Measurements from ENCODE around the gene LDLR. TPM values are rescaled to one million over a fixed set of nuclear protein-coding genes. Genes with fewer than 3 reads are reported as not detected.
"Not testable (repeated sequence)": the region's sequence is repeated elsewhere in the genome, so short reads cannot be mapped to it uniquely, and the experiment has no call there.

Gene LDLR
- total RNA-seq, 1 experiment from 2014 or later, result 127 TPM

DNA sequence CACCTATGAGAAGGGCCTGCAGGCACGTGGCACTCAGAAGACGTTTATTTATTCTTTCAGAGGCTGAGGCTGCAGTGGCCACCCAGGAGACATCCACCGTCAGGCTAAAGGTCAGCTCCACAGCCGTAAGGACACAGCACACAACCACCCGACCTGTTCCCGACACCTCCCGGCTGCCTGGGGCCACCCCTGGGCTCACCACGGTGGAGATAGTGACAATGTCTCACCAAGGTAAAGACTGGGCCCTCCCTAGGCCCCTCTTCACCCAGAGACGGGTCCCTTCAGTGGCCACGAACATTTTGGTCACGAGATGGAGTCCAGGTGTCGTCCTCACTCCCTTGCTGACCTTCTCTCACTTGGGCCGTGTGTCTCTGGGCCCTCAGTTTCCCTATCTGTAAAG, 33.9 kb downstream of the LDLR start:
- DNase-seq (ENCODE audit: unreplicated experiment), result no peak
- Mint-ChIP-seq H3K27ac (ENCODE audit: low read depth, unreplicated experiment) (no peak overlapping the region), H3K36me3 (ENCODE audit: insufficient read depth, unreplicated experiment) (peaks cover 100% of the 10 kb centered on the region), H3K4me3 (ENCODE audit: unreplicated experiment) (no peak overlapping the region), H3K27me3 (ENCODE audit: insufficient read depth, unreplicated experiment) (no peaks in the 10 kb centered on the region), H3K9me3 (ENCODE audit: unreplicated experiment) (no peaks in the 10 kb centered on the region), H3K4me1 (ENCODE audit: insufficient read depth, unreplicated experiment) (no peaks in the 10 kb centered on the region)
- POLR2A ChIA-PET, result interaction anchor here (0.6 kb wide), 1 partner anchor 164 kb away, joined by 3 read pairs; no protein-coding TSS in a partner anchor
- no TSS peak for BruUV-seq (replicated peaks)
- TF ChIP-seq, protein P1, sequence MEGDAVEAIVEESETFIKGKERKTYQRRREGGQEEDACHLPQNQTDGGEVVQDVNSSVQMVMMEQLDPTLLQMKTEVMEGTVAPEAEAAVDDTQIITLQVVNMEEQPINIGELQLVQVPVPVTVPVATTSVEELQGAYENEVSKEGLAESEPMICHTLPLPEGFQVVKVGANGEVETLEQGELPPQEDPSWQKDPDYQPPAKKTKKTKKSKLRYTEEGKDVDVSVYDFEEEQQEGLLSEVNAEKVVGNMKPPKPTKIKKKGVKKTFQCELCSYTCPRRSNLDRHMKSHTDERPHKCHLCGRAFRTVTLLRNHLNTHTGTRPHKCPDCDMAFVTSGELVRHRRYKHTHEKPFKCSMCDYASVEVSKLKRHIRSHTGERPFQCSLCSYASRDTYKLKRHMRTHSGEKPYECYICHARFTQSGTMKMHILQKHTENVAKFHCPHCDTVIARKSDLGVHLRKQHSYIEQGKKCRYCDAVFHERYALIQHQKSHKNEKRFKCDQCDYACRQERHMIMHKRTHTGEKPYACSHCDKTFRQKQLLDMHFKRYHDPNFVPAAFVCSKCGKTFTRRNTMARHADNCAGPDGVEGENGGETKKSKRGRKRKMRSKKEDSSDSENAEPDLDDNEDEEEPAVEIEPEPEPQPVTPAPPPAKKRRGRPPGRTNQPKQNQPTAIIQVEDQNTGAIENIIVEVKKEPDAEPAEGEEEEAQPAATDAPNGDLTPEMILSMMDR (IDR thresholded peaks at IDR 0.05; ENCODE audit: unreplicated experiment), result no peak
- CTCF ChIA-PET, result interaction anchor here (0.6 to 0.7 kb wide), 3 partner anchors 176 to 1268 kb away, joined by 4 to 5 read pairs (median 4); no protein-coding TSS in a partner anchor
- intact Hi-C loops (cut with micrococcal nuclease), result no loop called here

DNA sequence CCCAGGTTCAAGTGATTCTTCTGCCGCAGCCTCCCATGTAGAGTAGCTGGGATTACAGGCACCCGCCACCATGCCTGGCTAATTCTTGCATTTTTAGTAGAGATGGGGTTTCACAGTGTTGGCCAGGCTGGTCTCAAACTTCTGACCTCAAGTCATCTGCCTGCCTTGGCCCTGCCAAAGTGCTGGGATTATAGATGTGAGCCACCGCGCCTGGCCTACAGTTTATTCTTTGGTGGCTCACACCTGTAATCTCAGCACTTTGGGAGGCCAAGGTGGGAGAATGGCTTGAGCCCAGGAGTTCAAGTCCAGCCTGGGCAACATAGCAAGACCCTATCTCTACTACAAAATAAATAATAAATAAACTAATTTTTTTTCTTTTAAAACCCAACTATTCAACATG, 34.9 kb downstream of the LDLR start:
- H3K9me3 Mint-ChIP-seq (ENCODE audit: unreplicated experiment); BruUV-seq (replicated peaks); DNase-seq (ENCODE audit: unreplicated experiment); H3K27ac Mint-ChIP-seq (ENCODE audit: low read depth, unreplicated experiment); H3K4me3 Mint-ChIP-seq (ENCODE audit: unreplicated experiment); H3K4me1 Mint-ChIP-seq (ENCODE audit: insufficient read depth, unreplicated experiment); intact Hi-C loops (cut with micrococcal nuclease); POLR2A ChIA-PET; H3K27me3 Mint-ChIP-seq (ENCODE audit: insufficient read depth, unreplicated experiment): not testable (repeated sequence)
- peaks cover 100% of the 10 kb centered on the region for H3K36me3 Mint-ChIP-seq (ENCODE audit: insufficient read depth, unreplicated experiment)
- CTCF ChIA-PET, result interaction anchor here (0.7 to 3.3 kb wide), 3 partner anchors 14 to 80 kb away, joined by 3 to 22 read pairs (median 12); no protein-coding TSS in a partner anchor

DNA sequence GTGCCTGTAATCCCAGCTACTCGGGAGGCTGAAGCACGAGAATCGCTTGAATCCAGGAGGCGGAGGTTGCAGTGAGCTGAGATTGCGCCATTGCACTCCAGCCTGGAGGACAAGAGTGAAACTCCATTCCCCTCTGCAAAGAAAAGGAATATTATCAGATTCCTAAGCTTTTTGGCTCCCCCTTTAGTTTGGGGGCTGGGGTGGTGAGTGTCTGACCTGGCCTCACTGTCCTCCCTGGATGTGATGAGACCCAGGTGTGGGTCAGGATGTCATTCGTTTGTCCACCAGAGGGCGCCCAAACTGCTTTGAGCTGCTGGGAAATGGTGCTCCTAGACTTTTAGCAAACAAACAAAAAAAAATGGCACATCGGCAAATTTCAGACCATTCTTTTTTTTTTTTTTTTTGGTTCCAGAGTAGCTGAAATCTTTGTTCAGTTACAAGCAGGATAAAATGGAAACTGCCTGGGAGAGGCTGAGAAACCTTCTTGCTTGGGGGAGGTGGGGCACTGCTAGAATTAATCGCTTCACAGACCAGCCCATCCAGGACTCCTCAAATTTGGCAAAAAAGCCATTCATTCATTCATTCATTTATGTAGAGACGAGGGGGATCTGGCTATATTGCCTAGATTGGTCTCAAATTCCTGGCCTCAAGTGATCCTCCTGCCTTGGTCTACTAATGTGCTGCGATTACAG, 36.9 kb downstream of the LDLR start:
- POLR2A ChIA-PET, result interaction anchor here (0.6 to 2.6 kb wide), 11 partner anchors 11 to 836 kb away, joined by 3 to 10 read pairs (median 4); partner anchors contain the start of gene LDLR

DNA sequence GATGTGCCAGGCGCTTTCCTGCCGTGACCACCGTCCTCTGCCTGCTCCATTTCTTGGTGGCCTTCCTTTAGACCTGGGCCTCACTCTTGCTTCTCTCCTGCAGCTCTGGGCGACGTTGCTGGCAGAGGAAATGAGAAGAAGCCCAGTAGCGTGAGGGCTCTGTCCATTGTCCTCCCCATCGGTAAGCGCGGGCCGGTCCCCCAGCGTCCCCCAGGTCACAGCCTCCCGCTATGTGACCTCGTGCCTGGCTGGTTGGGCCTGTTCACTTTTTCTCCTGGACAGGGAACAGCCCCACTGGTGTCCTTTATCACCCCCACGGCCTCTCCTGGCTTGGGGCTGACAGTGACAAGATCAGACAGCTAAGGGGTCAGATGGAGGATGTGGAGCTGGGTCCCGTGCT, 38.6 kb downstream of the LDLR start:
- ChIA-PET POLR2A (interaction anchor here (0.7 kb wide), 1 partner anchor 25 kb away, joined by 3 read pairs; no protein-coding TSS in a partner anchor), CTCF (interaction anchor here (0.6 to 6.1 kb wide), 5 partner anchors 68 to 318 kb away, joined by 3 to 63 read pairs (median 3); no protein-coding TSS in a partner anchor)
- no TSS peak for BruUV-seq (replicated peaks)
- peak overlapping the region; percentile 31 for H3K27ac Mint-ChIP-seq (ENCODE audit: low read depth, unreplicated experiment)
- no peaks in the 10 kb centered on the region for H3K27me3 Mint-ChIP-seq (ENCODE audit: insufficient read depth, unreplicated experiment)
- no peaks in the 10 kb centered on the region for H3K4me1 Mint-ChIP-seq (ENCODE audit: insufficient read depth, unreplicated experiment)
- TF ChIP-seq, protein P1 (IDR thresholded peaks at IDR 0.05; ENCODE audit: unreplicated experiment), result no peak
- intact Hi-C loops (cut with micrococcal nuclease), result no loop called here
- H3K4me3 Mint-ChIP-seq (ENCODE audit: unreplicated experiment), result no peak overlapping the region
- peaks cover 100% of the 10 kb centered on the region for H3K36me3 Mint-ChIP-seq (ENCODE audit: insufficient read depth, unreplicated experiment)
- no peaks in the 10 kb centered on the region for H3K9me3 Mint-ChIP-seq (ENCODE audit: unreplicated experiment)
- DNase-seq (ENCODE audit: unreplicated experiment), result no peak

More for the DNA sequence above, 36.9 kb downstream of the LDLR start:
- no TSS peak for BruUV-seq (replicated peaks)
- peaks cover 100% of the 10 kb centered on the region for H3K36me3 Mint-ChIP-seq (ENCODE audit: insufficient read depth, unreplicated experiment)
- CTCF ChIA-PET, result interaction anchor here (0.6 to 6.1 kb wide), 38 partner anchors 9 to 574 kb away, joined by 3 to 63 read pairs (median 4); no protein-coding TSS in a partner anchor
- intact Hi-C loops (cut with micrococcal nuclease), result loop anchor here (1.0 kb wide), 1 partner anchor 37 kb away; the partner anchor contains the start of gene LDLR
- no peaks in the 10 kb centered on the region for H3K27me3 Mint-ChIP-seq (ENCODE audit: insufficient read depth, unreplicated experiment)
- peak; percentile 88 for DNase-seq (ENCODE audit: unreplicated experiment)
- H3K27ac Mint-ChIP-seq (ENCODE audit: low read depth, unreplicated experiment), result no peak overlapping the region
- no peaks in the 10 kb centered on the region for H3K9me3 Mint-ChIP-seq (ENCODE audit: unreplicated experiment)
- no peaks in the 10 kb centered on the region for H3K4me1 Mint-ChIP-seq (ENCODE audit: insufficient read depth, unreplicated experiment)
- no peak overlapping the region for H3K4me3 Mint-ChIP-seq (ENCODE audit: unreplicated experiment)
- TF ChIP-seq, protein P1 (IDR thresholded peaks at IDR 0.05; ENCODE audit: unreplicated experiment), result peak; percentile 71

Measured in MCF 10A (cell line).